ENCODE results near the gene MUC15. TPM values are rescaled to one million over a fixed set of nuclear protein-coding genes. Genes with fewer than 3 reads are reported as not detected.
"Not testable (repeated sequence)": the region's sequence is repeated elsewhere in the genome, so short reads cannot be mapped to it uniquely, and the experiment has no call there.

MUC15 gene
- total RNA-seq, 1 donor from 2014 or later = not detected

GRCh38 chr11:26608507-26609146 lies 36.6 kb upstream of the MUC15 start:
- Histone ChIP-seq H3K4me3 (no peak overlapping the region), H3K27ac (no peak overlapping the region), H3K9me3 (peaks cover 0 to 4% of the 10 kb centered on the region in 2 donors), H3K36me3 (no peaks in the 10 kb centered on the region), H3K4me1 (no peaks in the 10 kb centered on the region), H3K27me3 (no peaks in the 10 kb centered on the region)
- intact Hi-C loops (cut with DNase I) = no loop called here
- no peak for TF ChIP-seq CTCF (IDR thresholded peaks at IDR 0.05)
- DNase-seq (ENCODE audit: low spot score in 2 of 2) = no peak

DNA sequence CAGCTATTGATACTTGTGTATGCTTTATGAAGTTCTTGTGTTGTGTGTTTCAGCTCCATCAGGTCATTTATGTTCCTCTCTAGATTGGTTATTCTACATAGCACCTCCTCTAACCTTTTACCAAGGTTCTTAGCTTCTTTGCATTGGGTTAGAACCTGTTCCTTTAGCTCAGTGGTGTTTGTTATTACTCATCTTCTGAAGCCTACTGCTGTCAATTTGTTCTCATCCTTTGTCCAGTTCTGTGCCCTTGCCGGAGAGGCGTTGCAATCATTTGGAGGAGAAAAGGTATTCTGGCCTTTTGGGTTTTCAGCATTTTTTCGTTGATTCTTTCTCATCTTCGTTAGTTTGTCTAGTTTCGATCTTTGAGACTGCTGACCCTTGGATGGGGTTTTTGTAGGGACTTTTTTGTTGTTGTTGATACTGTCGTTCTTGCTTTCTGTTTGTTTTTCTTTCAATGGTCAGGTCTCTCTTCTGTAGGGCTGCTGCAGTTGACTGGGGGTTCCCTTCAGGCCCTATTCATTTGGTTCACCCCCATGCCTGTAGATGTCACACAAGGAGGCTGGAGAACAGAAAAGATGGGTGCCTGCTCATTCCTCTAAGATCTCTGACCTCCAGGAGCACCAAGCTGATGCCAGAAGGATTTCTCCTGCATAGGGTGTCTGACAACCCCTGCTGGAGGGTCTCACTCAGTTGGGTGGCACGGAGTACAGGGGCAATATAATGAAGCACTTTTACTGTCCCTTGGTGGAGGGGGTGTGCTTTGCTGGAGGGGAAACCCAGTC lies 35.9 kb upstream of the MUC15 start:
- Histone ChIP-seq H3K4me1 (no peaks in the 10 kb centered on the region), H3K9me3 (no peaks in the 10 kb centered on the region), H3K27me3 (no peaks in the 10 kb centered on the region), H3K4me3 (no peak overlapping the region), H3K27ac (no peak overlapping the region), H3K36me3 (no peaks in the 10 kb centered on the region)
- intact Hi-C loops (cut with DNase I) = no loop called here
- DNase-seq (ENCODE audit: low spot score in 2 of 2) = no peak
- TF ChIP-seq CTCF (IDR thresholded peaks at IDR 0.05) = no peak

GRCh38 chr11:26599876-26600434 lies 27.9 kb upstream of the MUC15 start:
- no peak overlapping the region for H3K27ac ChIP-seq
- DNase-seq (ENCODE audit: low spot score in 2 of 2) = no peak
- no peaks in the 10 kb centered on the region for H3K36me3 ChIP-seq
- no peak overlapping the region for H3K4me3 ChIP-seq
- H3K9me3 ChIP-seq = no peaks in the 10 kb centered on the region
- no peaks in the 10 kb centered on the region for H3K27me3 ChIP-seq
- intact Hi-C loops (cut with DNase I) = no loop called here
- no peaks in the 10 kb centered on the region for H3K4me1 ChIP-seq
- TF ChIP-seq CTCF (IDR thresholded peaks at IDR 0.05) = no peak

- intact Hi-C loops (cut with DNase I) = no loop called here
- no peaks in the 10 kb centered on the region for H3K27me3 ChIP-seq
- H3K9me3 ChIP-seq = no peaks in the 10 kb centered on the region
- no peak for TF ChIP-seq CTCF (IDR thresholded peaks at IDR 0.05)
- no peak for DNase-seq (ENCODE audit: low spot score in 2 of 2)
- H3K36me3 ChIP-seq = no peaks in the 10 kb centered on the region
- H3K4me1 ChIP-seq = no peaks in the 10 kb centered on the region
- no peak overlapping the region for H3K4me3 ChIP-seq
- H3K27ac ChIP-seq = no peak overlapping the region
Measured at GRCh38 chr11:26599425-26599824, 27.4 kb upstream of the MUC15 start.

GRCh38 chr11:26597899-26598298 lies 25.8 kb upstream of the MUC15 start:
- Histone ChIP-seq H3K27me3 (no peaks in the 10 kb centered on the region), H3K27ac (no peak overlapping the region), H3K36me3 (no peaks in the 10 kb centered on the region), H3K4me3 (no peak overlapping the region), H3K9me3 (no peaks in the 10 kb centered on the region), H3K4me1 (no peaks in the 10 kb centered on the region)
- DNase-seq (ENCODE audit: low spot score in 2 of 2) = no peak
- intact Hi-C loops (cut with DNase I) = no loop called here
- TF ChIP-seq CTCF (IDR thresholded peaks at IDR 0.05) = no peak

DNA sequence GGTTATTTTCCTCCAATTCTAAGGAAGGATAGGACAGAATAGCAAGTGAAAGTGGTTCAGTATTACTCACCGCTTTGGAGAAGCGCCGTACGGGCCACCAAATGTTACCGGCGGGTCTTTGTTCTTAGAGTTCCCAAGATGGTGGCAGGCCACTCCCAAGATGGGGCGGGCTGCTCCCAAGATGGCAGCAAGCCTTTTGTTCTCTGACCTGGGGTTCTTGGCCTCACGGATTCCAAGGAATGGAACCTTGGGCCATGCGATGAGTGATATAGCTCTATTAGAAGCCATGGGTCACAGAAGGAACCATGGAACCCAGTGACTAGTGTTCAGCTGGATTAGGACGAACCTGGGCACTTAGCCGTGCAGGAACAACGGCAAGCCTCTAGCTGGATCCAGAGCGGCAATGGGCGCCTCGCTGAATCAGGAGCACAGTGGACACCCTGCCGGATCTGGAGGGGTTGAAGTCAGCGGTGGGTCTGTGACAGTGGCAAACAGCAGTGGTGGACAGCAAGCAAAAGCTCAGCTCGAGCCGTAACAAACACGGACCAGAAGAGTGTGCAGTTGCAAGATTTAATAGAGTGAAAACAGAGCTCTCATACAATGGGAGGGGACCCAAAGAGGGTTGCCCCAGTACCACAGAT lies 25.1 kb upstream of the MUC15 start:
- DNase-seq (ENCODE audit: low spot score in 2 of 2); H3K27me3 ChIP-seq; H3K4me3 ChIP-seq; intact Hi-C loops (cut with DNase I); H3K27ac ChIP-seq; H3K4me1 ChIP-seq; H3K36me3 ChIP-seq; H3K9me3 ChIP-seq: not testable (repeated sequence)

DNA sequence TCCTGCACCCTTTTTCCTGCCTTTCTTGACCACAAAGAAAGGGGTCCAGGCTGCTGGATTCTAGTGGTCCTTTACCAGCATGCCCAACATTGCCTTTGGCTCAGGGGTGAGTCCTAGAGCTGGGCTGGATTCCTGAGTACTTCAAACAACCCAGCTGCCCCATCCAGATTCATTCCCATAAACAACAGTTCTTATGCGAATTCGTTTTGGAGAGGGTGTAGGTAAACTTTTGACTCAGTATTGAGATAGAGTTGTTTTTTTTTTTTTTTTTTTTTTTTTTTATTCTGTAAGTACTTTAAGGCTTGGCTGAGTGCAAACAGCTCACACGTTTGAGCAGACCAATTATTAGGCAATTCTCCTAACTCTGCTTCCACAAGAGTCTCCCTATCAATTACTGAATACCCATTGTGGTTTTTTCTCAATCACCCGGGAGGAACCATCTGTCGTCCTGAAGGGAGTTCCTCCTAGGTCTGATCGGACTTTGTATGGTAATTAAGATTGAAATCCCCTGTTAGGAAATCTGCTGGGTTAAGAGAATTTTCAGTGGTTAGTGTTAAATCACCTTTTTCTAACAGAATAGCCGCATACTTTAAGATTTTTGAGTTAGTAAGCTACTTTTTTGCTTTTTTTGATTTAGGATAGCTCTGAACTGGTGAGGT lies 23.3 kb upstream of the MUC15 start:
- H3K27me3 ChIP-seq; intact Hi-C loops (cut with DNase I); DNase-seq (ENCODE audit: low spot score in 2 of 2); H3K4me1 ChIP-seq; H3K9me3 ChIP-seq; H3K27ac ChIP-seq; H3K36me3 ChIP-seq; H3K4me3 ChIP-seq: not testable (repeated sequence)

Data from ascending aorta (tissue), 2 donors.